Activated CD8-positive, alpha-beta T cell treated with anti-CD3 and anti-CD28 coated beads, Interleukin-2, amount 10 ng/mL, durations not matched to agents 7 days and 5 days (primary cell): ENCODE data around the gene TAF11L11. TPM values are rescaled to one million over a fixed set of nuclear protein-coding genes. Genes with fewer than 3 reads are reported as not detected.
"Not testable (repeated sequence)": the region's sequence is repeated elsewhere in the genome, so short reads cannot be mapped to it uniquely, and the experiment has no call there.

Experiments
- ATAC-seq: fragments of 150-1000 bp; cut with Tn5 transposase; one replicate; pipeline ENCODE4 v1.10.0; 2021; ENCODE audit warnings: moderate library complexity
- CTCF ChIA-PET: fragments of 350-600 bp; sonication (Branson Sonifier 250); formaldehyde crosslinking; loops from one replicate; lab custom pipeline; 2021; ENCODE audit warnings: antibody characterized with exemption; lab: Charles Lee
- POLR2A ChIA-PET: fragments of 350-600 bp; sonication (Branson Sonifier 250); formaldehyde crosslinking; loops from one replicate; lab custom pipeline; 2021; ENCODE audit warnings: antibody characterized with exemption; lab: Charles Lee
- DNase-seq: peaks from one replicate; pipeline ENCODE4 v3.0.0-alpha.2; 2020
- H3K27ac Mint-ChIP-seq: one replicate; pipeline ENCODE4 v1.8.0; 2021; ENCODE audit warnings: mild to moderate bottlenecking, mixed read lengths
- H3K27me3 Mint-ChIP-seq: one replicate; pipeline ENCODE4 v1.8.0; 2021; ENCODE audit warnings: low read depth, mixed read lengths
- H3K36me3 Mint-ChIP-seq: one replicate; pipeline ENCODE4 v1.8.0; 2021; ENCODE audit warnings: low read depth, mixed read lengths
- H3K4me1 Mint-ChIP-seq: one replicate; pipeline ENCODE4 v1.8.0; 2021; ENCODE audit warnings: low read depth, mixed read lengths
- H3K4me3 Mint-ChIP-seq: one replicate; pipeline ENCODE4 v1.8.0; 2021; ENCODE audit warnings: mild to moderate bottlenecking, mixed read lengths
- H3K9me3 Mint-ChIP-seq: one replicate; pipeline ENCODE4 v1.8.0; 2022; ENCODE audit warnings: mixed read lengths; ENCODE audit not compliant: insufficient read depth
- total RNA-seq, 2 experiments: library from RNA; stranded (reverse); gene quantifications; one replicate each; pipeline ENCODE4 v1.2.3, GENCODE V29; 2021

Gene TAF11L11
- not detected for total RNA-seq

GRCh38 chr5:17603880-17604279, at the start of gene TAF11L11:
TSS of gene TAF11L11 (plus strand) at chr5:17604183.
- H3K36me3 Mint-ChIP-seq, H3K27ac Mint-ChIP-seq, DNase-seq, POLR2A ChIA-PET, H3K4me1 Mint-ChIP-seq, ATAC-seq, H3K27me3 Mint-ChIP-seq, CTCF ChIA-PET, H3K4me3 Mint-ChIP-seq: not testable (repeated sequence)
- peaks cover 24% of the 10 kb centered on the region for H3K9me3 Mint-ChIP-seq

DNA sequence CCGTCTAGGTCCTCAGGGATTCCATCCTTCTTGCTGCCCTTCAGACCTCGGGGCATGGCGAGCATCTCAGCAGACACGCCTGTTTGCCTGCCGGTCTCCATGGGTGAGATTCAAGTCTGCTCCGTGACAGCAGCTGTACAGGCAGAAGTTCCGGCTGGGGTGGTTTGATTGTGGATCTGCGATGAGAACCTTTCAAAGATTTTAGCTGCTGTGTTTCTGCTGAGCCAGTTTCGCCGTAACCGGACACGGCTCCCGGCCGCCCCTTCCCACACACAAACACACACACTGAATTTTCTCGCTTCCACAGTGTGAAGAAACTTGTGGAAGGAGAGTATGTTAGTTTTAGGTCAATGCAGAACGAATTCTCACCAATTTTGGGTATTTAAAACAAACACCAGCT, 18.3 kb upstream of the TAF11L11 start, which contains the start of gene TAF11L7:
Gene TAF11L7 (minus strand): TSS at position 101 of the 400 bp plus-strand sequence.
- POLR2A ChIA-PET, H3K27ac Mint-ChIP-seq, H3K9me3 Mint-ChIP-seq, DNase-seq, H3K27me3 Mint-ChIP-seq, H3K4me3 Mint-ChIP-seq, CTCF ChIA-PET, H3K4me1 Mint-ChIP-seq, ATAC-seq, H3K36me3 Mint-ChIP-seq: not testable (repeated sequence)

DNA sequence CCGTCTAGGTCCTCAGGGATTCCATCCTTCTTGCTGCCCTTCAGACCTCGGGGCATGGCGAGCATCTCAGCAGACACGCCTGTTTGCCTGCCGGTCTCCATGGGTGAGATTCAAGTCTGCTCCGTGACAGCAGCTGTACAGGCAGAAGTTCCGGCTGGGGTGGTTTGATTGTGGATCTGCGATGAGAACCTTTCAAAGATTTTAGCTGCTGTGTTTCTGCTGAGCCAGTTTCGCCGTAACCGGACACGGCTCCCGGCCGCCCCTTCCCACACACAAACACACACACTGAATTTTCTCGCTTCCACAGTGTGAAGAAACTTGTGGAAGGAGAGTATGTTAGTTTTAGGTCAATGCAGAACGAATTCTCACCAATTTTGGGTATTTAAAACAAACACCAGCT, 13.1 kb upstream of the TAF11L11 start, which contains the start of gene TAF11L8:
Gene TAF11L8 (minus strand): TSS at position 101 of the 400 bp plus-strand sequence.
- H3K27ac Mint-ChIP-seq, H3K4me3 Mint-ChIP-seq: not testable (repeated sequence)

GRCh38 chr5:17594255-17594654, 9.7 kb upstream of the TAF11L11 start, which contains the start of gene TAF11L9:
TSS of gene TAF11L9 (minus strand) at chr5:17594394.
- ATAC-seq, H3K4me3 Mint-ChIP-seq, H3K36me3 Mint-ChIP-seq, H3K4me1 Mint-ChIP-seq, H3K27me3 Mint-ChIP-seq, POLR2A ChIA-PET, DNase-seq, H3K9me3 Mint-ChIP-seq, CTCF ChIA-PET, H3K27ac Mint-ChIP-seq: not testable (repeated sequence)

More for the DNA sequence above, 13.1 kb upstream of the TAF11L11 start, which contains the start of gene TAF11L8:
- ATAC-seq, H3K36me3 Mint-ChIP-seq, H3K4me1 Mint-ChIP-seq, H3K27me3 Mint-ChIP-seq, H3K9me3 Mint-ChIP-seq, DNase-seq, CTCF ChIA-PET, POLR2A ChIA-PET: not testable (repeated sequence)

GRCh38 chr5:17597728-17598127, 6.3 kb upstream of the TAF11L11 start, which contains the start of gene TAF11L10:
TSS of gene TAF11L10 (minus strand) at chr5:17597828.
- POLR2A ChIA-PET, ATAC-seq, CTCF ChIA-PET, H3K27ac Mint-ChIP-seq, H3K27me3 Mint-ChIP-seq, DNase-seq, H3K4me1 Mint-ChIP-seq, H3K4me3 Mint-ChIP-seq, H3K36me3 Mint-ChIP-seq: not testable (repeated sequence)
- H3K9me3 Mint-ChIP-seq: peaks cover 15% of the 10 kb centered on the region

- DNase-seq (no peak), ATAC-seq (no peak)
- Mint-ChIP-seq H3K27me3 (no peaks in the 10 kb centered on the region), H3K4me1 (no peaks in the 10 kb centered on the region), H3K9me3 (peaks cover 18% of the 10 kb centered on the region), H3K36me3 (no peaks in the 10 kb centered on the region), H3K4me3 (no peak overlapping the region), H3K27ac (no peak overlapping the region)
- ChIA-PET CTCF (no interaction called here), POLR2A (no interaction called here)
Measured at GRCh38 chr5:17604951-17605350, 968 bp downstream of the TAF11L11 start.

DNA sequence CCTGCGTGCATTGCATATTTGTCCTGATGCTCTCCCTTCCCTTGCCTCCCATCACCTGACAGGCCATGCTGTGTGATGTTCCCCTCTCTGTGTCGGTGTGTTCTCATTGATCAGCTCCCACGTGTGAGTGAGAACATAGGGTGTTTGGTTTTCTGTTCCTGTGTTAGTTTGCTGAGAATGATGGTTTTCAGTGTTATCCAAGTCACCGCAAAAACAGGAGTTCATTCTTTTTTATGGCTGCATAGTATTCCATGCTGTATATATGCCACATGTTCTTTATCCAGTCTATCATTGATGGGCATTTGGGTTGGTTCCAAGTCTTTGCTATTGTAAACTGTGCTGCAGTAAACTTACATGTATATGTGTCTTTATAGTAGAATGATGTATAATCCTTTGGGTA, 3.5 kb downstream of the TAF11L11 start:
- CTCF ChIA-PET, DNase-seq, ATAC-seq, H3K4me1 Mint-ChIP-seq, H3K4me3 Mint-ChIP-seq, H3K27me3 Mint-ChIP-seq, POLR2A ChIA-PET, H3K27ac Mint-ChIP-seq, H3K36me3 Mint-ChIP-seq: not testable (repeated sequence)
- peaks cover 10% of the 10 kb centered on the region for H3K9me3 Mint-ChIP-seq

GRCh38 chr5:17610092-17610491, 6.1 kb downstream of the TAF11L11 start, which contains the start of gene TAF11L12:
TSS of gene TAF11L12 (plus strand) at chr5:17610392.
- H3K27ac Mint-ChIP-seq, DNase-seq, H3K4me3 Mint-ChIP-seq, H3K27me3 Mint-ChIP-seq, POLR2A ChIA-PET, H3K36me3 Mint-ChIP-seq, CTCF ChIA-PET, H3K9me3 Mint-ChIP-seq, ATAC-seq, H3K4me1 Mint-ChIP-seq: not testable (repeated sequence)

DNA sequence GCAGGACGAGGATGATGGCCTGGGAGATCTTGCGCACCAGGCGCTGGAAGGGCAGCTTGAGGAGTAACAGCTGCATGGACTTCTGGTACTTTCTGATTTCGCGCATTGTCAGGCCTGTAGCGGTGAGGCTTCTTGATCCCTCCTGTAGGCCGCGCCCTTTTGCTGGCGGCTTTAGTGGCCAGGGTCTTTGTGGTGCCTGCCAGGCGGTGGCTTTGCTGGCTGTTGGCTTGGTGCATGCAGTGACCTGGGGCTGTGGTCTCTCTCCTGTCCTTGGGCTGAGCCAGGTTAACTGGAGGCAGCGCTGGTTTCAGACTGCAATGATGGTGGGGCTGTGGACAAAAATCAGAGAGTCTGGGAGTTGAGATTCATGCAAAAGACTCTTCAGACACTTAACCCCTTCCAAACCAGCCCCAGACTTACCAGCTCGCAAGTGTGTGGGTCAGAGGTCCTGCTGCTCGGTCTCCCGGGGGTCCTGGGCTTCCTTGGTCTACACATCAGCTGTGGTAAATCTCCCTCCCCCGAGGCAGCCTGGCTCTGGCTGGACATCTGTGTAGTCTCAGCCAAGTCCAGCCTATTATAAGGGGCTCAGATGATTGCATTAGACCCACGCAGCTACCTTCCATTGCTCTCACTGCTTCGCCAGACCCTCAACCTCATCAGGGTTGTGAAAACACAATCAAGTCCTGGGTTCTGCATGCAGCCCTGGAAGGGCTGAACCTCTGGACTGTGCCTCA, 11.1 kb downstream of the TAF11L11 start:
- H3K9me3 Mint-ChIP-seq: peaks cover 6% of the 10 kb centered on the region
- no peaks in the 10 kb centered on the region for H3K36me3 Mint-ChIP-seq
- no peak for DNase-seq
- H3K27me3 Mint-ChIP-seq: no peaks in the 10 kb centered on the region
- no peak overlapping the region for H3K4me3 Mint-ChIP-seq
- no peaks in the 10 kb centered on the region for H3K4me1 Mint-ChIP-seq
- ChIA-PET POLR2A (no interaction called here), CTCF (no interaction called here)
- no peak overlapping the region for H3K27ac Mint-ChIP-seq
- no peak for ATAC-seq

- no peak for ATAC-seq
- Mint-ChIP-seq H3K27me3 (no peaks in the 10 kb centered on the region), H3K27ac (no peak overlapping the region), H3K36me3 (no peaks in the 10 kb centered on the region), H3K4me3 (no peak overlapping the region), H3K9me3 (peaks cover 6% of the 10 kb centered on the region), H3K4me1 (no peaks in the 10 kb centered on the region)
- no peak for DNase-seq
- ChIA-PET POLR2A (no interaction called here), CTCF (no interaction called here)
Measured at GRCh38 chr5:17619354-17619753, 15.4 kb downstream of the TAF11L11 start.

DNA sequence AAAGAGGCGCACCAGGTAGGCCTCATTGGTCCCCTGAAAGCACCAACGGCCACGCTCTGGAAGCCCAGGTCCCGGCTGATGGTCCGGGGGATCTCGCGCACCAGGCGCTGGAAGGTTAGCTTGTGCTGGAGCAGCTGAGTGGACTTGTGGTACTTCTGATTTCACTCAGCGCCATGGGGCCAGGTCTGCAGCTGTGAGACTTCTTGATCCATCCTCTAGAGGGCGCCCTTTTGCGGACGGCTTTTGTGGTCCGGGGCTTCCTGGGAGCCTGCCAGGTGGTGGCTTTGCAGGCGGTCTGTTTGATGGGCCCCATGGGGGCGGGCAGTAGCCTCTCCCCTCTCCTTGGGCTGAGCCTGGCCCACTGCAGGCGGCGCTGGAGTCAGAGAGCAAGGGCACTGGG, 16.6 kb downstream of the TAF11L11 start:
- ATAC-seq (no peak), DNase-seq (no peak)
- no peaks in the 10 kb centered on the region for H3K36me3 Mint-ChIP-seq
- no peaks in the 10 kb centered on the region for H3K27me3 Mint-ChIP-seq
- POLR2A ChIA-PET: no interaction called here
- CTCF ChIA-PET: no interaction called here
- no peak overlapping the region for H3K4me3 Mint-ChIP-seq
- H3K27ac Mint-ChIP-seq: no peak overlapping the region
- peaks cover 10% of the 10 kb centered on the region for H3K9me3 Mint-ChIP-seq
- H3K4me1 Mint-ChIP-seq: no peaks in the 10 kb centered on the region

GRCh38 chr5:17625686-17626085, 21.7 kb downstream of the TAF11L11 start:
- ATAC-seq (no peak), DNase-seq (no peak)
- ChIA-PET POLR2A (no interaction called here), CTCF (no interaction called here)
- Mint-ChIP-seq H3K4me3 (no peak overlapping the region), H3K9me3 (peaks cover 4% of the 10 kb centered on the region), H3K36me3 (no peaks in the 10 kb centered on the region), H3K4me1 (no peaks in the 10 kb centered on the region), H3K27ac (no peak overlapping the region), H3K27me3 (no peaks in the 10 kb centered on the region)
